NCI-H446 treated with DMSO at 0.1 percent for 48 hours (cell line): ENCODE measurements around the gene FAM3B.
"Not testable (repeated sequence)": the region's sequence is repeated elsewhere in the genome, so short reads cannot be mapped to it uniquely, and the experiment has no call there.

Experiments
- DNase-seq: peaks from one replicate; lab custom pipeline; 2025; lab: John Stamatoyannopoulos, UW

The FAM3B gene, protein sequence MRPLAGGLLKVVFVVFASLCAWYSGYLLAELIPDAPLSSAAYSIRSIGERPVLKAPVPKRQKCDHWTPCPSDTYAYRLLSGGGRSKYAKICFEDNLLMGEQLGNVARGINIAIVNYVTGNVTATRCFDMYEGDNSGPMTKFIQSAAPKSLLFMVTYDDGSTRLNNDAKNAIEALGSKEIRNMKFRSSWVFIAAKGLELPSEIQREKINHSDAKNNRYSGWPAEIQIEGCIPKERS

GRCh38 chr21:41316200-41317062 is at the start of gene FAM3B:
Gene FAM3B, plus strand, starts transcription at chr21:41316801. Its CDS starts 79 bp downstream, at chr21:41316880.
- no peak for DNase-seq

GRCh38 chr21:41267346-41267745 is 49.3 kb upstream of the FAM3B start:
- DNase-seq: no peak

DNA sequence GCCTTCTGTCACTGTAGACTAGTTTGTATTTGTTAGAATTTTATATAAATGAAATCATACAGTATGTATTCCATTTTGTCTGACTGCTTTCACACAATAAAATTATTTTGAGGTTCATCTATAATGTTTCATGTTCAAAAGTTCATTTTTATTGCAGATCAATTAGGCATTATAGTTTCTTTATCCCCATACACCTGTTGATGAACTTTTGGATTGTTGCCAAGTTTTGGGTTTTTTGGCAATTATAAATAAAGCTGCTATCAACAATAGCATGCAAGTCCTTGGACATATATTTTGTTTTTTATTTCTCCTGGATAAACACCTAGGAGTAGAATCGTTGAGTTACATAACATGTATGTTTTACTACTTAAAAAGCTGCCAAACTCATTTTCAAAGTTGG is 47.1 kb upstream of the FAM3B start:
- no peak for DNase-seq

GRCh38 chr21:41277196-41277595 is 39.4 kb upstream of the FAM3B start:
- no peak for DNase-seq

- DNase-seq: no peak
Observed at GRCh38 chr21:41277846-41278245, 38.8 kb upstream of the FAM3B start.

- no peak for DNase-seq
Observed at GRCh38 chr21:41280115-41280919, 36.3 kb upstream of the FAM3B start.

DNA sequence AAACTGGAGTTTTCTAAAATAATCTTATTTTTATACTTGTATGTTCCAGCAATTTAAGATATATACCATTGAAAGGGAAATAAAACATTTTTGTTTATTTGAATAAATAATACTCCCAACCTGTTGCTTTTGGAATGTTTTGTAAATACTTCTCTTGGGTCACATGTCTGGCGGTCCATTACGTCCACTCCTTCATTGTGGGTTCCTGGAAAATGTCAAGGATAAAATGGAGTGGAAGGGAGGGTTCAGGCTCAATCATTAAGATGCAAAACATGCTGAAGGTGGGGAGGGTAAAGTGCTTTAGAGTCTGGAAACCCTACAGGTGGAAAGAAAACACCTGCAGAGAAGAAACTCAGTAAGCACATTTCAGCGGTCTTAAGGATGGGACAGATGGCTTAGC is 34.2 kb upstream of the FAM3B start:
- DNase-seq: no peak

GRCh38 chr21:41283211-41283818 is 33.3 kb upstream of the FAM3B start:
- peak; percentile 2 for DNase-seq

- no peak for DNase-seq
Observed at GRCh38 chr21:41289431-41289830, 27.2 kb upstream of the FAM3B start.

- no peak for DNase-seq
Observed at GRCh38 chr21:41290106-41290799, 26.3 kb upstream of the FAM3B start.

DNA sequence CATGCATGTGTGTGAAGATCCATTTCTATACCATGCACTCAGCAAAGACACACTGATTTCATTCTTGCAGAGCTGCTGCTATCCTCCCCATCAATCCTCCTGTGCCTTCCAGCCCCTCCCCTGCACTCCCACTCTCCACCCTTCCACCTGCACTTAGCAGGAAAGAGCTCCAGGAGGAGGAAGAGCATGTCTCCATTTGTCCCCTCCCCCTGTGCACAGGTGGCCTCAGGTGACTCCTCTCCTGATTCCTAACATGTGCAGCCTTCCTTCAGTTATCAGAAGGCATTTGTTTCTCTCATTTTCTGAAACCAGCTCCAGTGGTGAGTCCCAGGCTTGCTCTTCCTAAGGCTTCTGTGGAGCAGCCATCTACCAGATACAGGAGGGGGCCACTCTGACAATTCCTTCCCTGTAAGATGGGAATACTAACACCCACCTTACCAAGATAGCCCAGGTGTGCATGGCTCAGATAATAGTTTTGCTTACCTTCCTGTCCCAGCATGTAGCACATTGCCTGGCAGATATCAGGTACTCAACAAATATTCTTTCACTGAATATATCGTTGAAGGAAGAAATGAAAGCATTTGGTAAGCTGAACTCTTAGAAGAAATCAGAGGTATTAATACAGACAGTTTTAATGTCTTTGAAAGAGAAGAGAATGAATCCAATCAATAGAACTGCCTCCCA is 21.9 kb upstream of the FAM3B start:
- no peak for DNase-seq

DNA sequence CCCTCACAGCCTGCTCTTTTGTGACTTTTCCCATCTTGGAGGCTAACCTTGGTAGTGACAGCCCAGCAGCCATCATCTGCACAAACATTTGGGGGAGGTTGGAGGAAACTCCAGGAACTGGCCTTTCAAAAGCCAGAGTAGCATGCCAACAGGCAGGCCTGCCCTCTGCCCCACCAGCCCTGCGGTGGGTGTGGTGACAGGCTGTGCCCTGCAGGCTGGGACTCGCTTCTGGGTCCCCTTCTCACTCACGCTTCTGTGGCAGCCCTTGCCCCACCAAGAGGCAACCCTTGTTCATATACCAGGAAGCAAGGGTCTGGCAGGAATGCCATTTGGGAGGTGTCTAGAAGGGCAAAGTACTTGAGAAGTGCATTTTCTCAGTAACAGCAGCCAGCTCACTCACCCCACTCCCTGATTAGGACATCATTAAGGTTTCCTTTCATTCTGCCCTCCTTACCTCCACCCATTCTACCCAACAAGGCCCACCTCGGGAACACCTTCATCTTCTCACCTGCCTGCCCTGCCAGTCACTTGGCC is 20.8 kb upstream of the FAM3B start:
- DNase-seq: no peak

- DNase-seq: no peak
Observed at GRCh38 chr21:41302976-41303375, 13.6 kb upstream of the FAM3B start.

DNA sequence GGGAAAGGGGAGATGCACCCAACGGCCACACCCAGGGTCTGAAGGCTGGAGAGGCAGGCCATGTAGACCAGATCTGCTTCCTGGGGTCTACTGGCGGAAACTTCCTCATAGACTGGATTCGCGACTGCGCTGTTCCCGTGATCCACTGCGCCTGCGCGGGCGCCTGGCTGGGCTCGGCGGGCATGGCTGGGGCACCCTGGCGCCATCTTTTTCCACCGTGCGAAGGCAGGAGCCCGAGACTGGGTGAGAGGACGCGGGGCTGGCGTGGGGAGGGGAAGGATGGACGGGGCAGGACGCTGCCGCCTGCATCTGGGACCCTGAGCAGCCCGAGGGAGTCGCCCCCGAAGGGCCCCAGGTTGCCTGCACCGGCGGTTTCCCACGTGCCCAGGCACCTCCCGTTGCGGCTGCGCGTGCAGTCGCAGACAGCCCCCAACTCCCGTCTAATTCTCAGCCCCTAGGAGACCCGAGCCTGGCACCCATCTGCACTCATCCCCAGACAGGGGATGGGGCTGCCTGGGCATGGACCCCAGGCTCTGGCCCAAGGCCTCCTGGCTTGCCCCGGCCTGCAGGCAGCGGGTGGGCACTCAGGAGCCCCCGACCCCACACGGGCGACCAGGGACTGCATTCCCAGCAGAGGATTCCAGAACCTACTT is 12.4 kb upstream of the FAM3B start:
- DNase-seq: no peak

GRCh38 chr21:41307219-41307618 is 9.4 kb upstream of the FAM3B start:
- DNase-seq: no peak

GRCh38 chr21:41313285-41314164 is 3.1 kb upstream of the FAM3B start:
- not testable (repeated sequence) for DNase-seq

- DNase-seq: no peak
Observed at GRCh38 chr21:41315726-41316125, 875 bp upstream of the FAM3B start.

- DNase-seq: no peak
Observed at GRCh38 chr21:41317063-41317392, 427 bp downstream of the FAM3B start.

- no peak for DNase-seq
Observed at GRCh38 chr21:41317458-41317857, 857 bp downstream of the FAM3B start.
